Measurements from ENCODE around the gene ZNF236.
A peak's percentile ranks its signal among the peaks of the same experiment; 100 is the strongest.

Gene ZNF236

GRCh38 chr18:76823161-76823538, 793 bp downstream of the ZNF236 start:
- Histone ChIP-seq H3K4me1 (ENCODE audit: insufficient read depth, low read length) (peaks cover 18% of the 10 kb centered on the region), H3K27ac (ENCODE audit: low read depth, low read length) (peak overlapping the region; percentile 65), H3K9me3 (ENCODE audit: low read length) (no peaks in the 10 kb centered on the region), H3K36me3 (ENCODE audit: insufficient read depth, low read length) (no peaks in the 10 kb centered on the region), H3K27me3 (ENCODE audit: control insufficient read depth in 1 of 2, insufficient read depth in 2 of 2, low read length in 2 of 2) (no peaks in the 10 kb centered on the region), H3K9ac (ENCODE audit: low read length) (peak overlapping the region; percentile 29), H3K4me3 (ENCODE audit: low read depth in 1 of 2, low read length in 2 of 2) (peak overlapping the region; percentile 47 to 74)

- Histone ChIP-seq H3K4me1 (ENCODE audit: insufficient read depth, low read length) (peaks cover 18% of the 10 kb centered on the region), H3K27me3 (ENCODE audit: control insufficient read depth in 1 of 2, insufficient read depth in 2 of 2, low read length in 2 of 2) (no peaks in the 10 kb centered on the region), H3K27ac (ENCODE audit: low read depth, low read length) (peak overlapping the region; percentile 65), H3K9me3 (ENCODE audit: low read length) (no peaks in the 10 kb centered on the region), H3K9ac (ENCODE audit: low read length) (peak overlapping the region; percentile 29), H3K4me3 (ENCODE audit: low read depth in 1 of 2, low read length in 2 of 2) (peak overlapping the region; percentile 47 to 74), H3K36me3 (ENCODE audit: insufficient read depth, low read length) (no peaks in the 10 kb centered on the region)
Observed at GRCh38 chr18:76823587-76824011, 1.2 kb downstream of the ZNF236 start.

- Histone ChIP-seq H3K27me3 (ENCODE audit: control insufficient read depth in 1 of 2, insufficient read depth in 2 of 2, low read length in 2 of 2) (no peaks in the 10 kb centered on the region), H3K4me3 (ENCODE audit: low read depth in 1 of 2, low read length in 2 of 2) (peak overlapping the region in 1 of 2 donors; percentile 74), H3K9me3 (ENCODE audit: low read length) (no peaks in the 10 kb centered on the region), H3K4me1 (ENCODE audit: insufficient read depth, low read length) (peaks cover 18% of the 10 kb centered on the region), H3K9ac (ENCODE audit: low read length) (no peak overlapping the region), H3K36me3 (ENCODE audit: insufficient read depth, low read length) (no peaks in the 10 kb centered on the region), H3K27ac (ENCODE audit: low read depth, low read length) (peak overlapping the region; percentile 65)
Observed at GRCh38 chr18:76824145-76824676, 1.9 kb downstream of the ZNF236 start.

- H3K9ac ChIP-seq (ENCODE audit: low read length), result no peak overlapping the region
- no peaks in the 10 kb centered on the region for H3K27me3 ChIP-seq (ENCODE audit: control insufficient read depth in 1 of 2, insufficient read depth in 2 of 2, low read length in 2 of 2)
- peaks cover 20% of the 10 kb centered on the region for H3K4me1 ChIP-seq (ENCODE audit: insufficient read depth, low read length)
- no peaks in the 10 kb centered on the region for H3K36me3 ChIP-seq (ENCODE audit: insufficient read depth, low read length)
- no peaks in the 10 kb centered on the region for H3K9me3 ChIP-seq (ENCODE audit: low read length)
- no peak overlapping the region for H3K4me3 ChIP-seq (ENCODE audit: low read depth in 1 of 2, low read length in 2 of 2)
- no peak overlapping the region for H3K27ac ChIP-seq (ENCODE audit: low read depth, low read length)
Observed at GRCh38 chr18:76824754-76825153, 2.4 kb downstream of the ZNF236 start.

GRCh38 chr18:76827205-76828200, 5.1 kb downstream of the ZNF236 start:
- peaks cover 14% of the 10 kb centered on the region for H3K4me1 ChIP-seq (ENCODE audit: insufficient read depth, low read length)
- no peak overlapping the region for H3K27ac ChIP-seq (ENCODE audit: low read depth, low read length)
- no peak overlapping the region for H3K4me3 ChIP-seq (ENCODE audit: low read depth in 1 of 2, low read length in 2 of 2)
- H3K9me3 ChIP-seq (ENCODE audit: low read length), result no peaks in the 10 kb centered on the region
- H3K36me3 ChIP-seq (ENCODE audit: insufficient read depth, low read length), result no peaks in the 10 kb centered on the region
- H3K9ac ChIP-seq (ENCODE audit: low read length), result no peak overlapping the region
- H3K27me3 ChIP-seq (ENCODE audit: control insufficient read depth in 1 of 2, insufficient read depth in 2 of 2, low read length in 2 of 2), result no peaks in the 10 kb centered on the region

GRCh38 chr18:76834379-76834778, 12.0 kb downstream of the ZNF236 start:
- H3K4me3 ChIP-seq (ENCODE audit: low read depth in 1 of 2, low read length in 2 of 2), result no peak overlapping the region
- no peaks in the 10 kb centered on the region for H3K27me3 ChIP-seq (ENCODE audit: control insufficient read depth in 1 of 2, insufficient read depth in 2 of 2, low read length in 2 of 2)
- no peak overlapping the region for H3K9ac ChIP-seq (ENCODE audit: low read length)
- no peaks in the 10 kb centered on the region for H3K36me3 ChIP-seq (ENCODE audit: insufficient read depth, low read length)
- H3K9me3 ChIP-seq (ENCODE audit: low read length), result no peaks in the 10 kb centered on the region
- peaks cover 16% of the 10 kb centered on the region for H3K4me1 ChIP-seq (ENCODE audit: insufficient read depth, low read length)
- H3K27ac ChIP-seq (ENCODE audit: low read depth, low read length), result no peak overlapping the region

GRCh38 chr18:76835380-76835779, 13.0 kb downstream of the ZNF236 start:
- no peak overlapping the region for H3K9ac ChIP-seq (ENCODE audit: low read length)
- H3K4me1 ChIP-seq (ENCODE audit: insufficient read depth, low read length), result peaks cover 13% of the 10 kb centered on the region
- H3K27ac ChIP-seq (ENCODE audit: low read depth, low read length), result no peak overlapping the region
- no peaks in the 10 kb centered on the region for H3K9me3 ChIP-seq (ENCODE audit: low read length)
- no peak overlapping the region for H3K4me3 ChIP-seq (ENCODE audit: low read depth in 1 of 2, low read length in 2 of 2)
- H3K36me3 ChIP-seq (ENCODE audit: insufficient read depth, low read length), result no peaks in the 10 kb centered on the region
- no peaks in the 10 kb centered on the region for H3K27me3 ChIP-seq (ENCODE audit: control insufficient read depth in 1 of 2, insufficient read depth in 2 of 2, low read length in 2 of 2)

GRCh38 chr18:76837071-76837470, 14.7 kb downstream of the ZNF236 start:
- no peak overlapping the region for H3K4me3 ChIP-seq (ENCODE audit: low read depth in 1 of 2, low read length in 2 of 2)
- no peaks in the 10 kb centered on the region for H3K9me3 ChIP-seq (ENCODE audit: low read length)
- no peaks in the 10 kb centered on the region for H3K27me3 ChIP-seq (ENCODE audit: control insufficient read depth in 1 of 2, insufficient read depth in 2 of 2, low read length in 2 of 2)
- H3K4me1 ChIP-seq (ENCODE audit: insufficient read depth, low read length), result peaks cover 13% of the 10 kb centered on the region
- no peak overlapping the region for H3K9ac ChIP-seq (ENCODE audit: low read length)
- H3K27ac ChIP-seq (ENCODE audit: low read depth, low read length), result no peak overlapping the region
- no peaks in the 10 kb centered on the region for H3K36me3 ChIP-seq (ENCODE audit: insufficient read depth, low read length)

- no peaks in the 10 kb centered on the region for H3K27me3 ChIP-seq (ENCODE audit: control insufficient read depth in 1 of 2, insufficient read depth in 2 of 2, low read length in 2 of 2)
- H3K9me3 ChIP-seq (ENCODE audit: low read length), result no peaks in the 10 kb centered on the region
- no peak overlapping the region for H3K27ac ChIP-seq (ENCODE audit: low read depth, low read length)
- peak overlapping the region; percentile 6 for H3K9ac ChIP-seq (ENCODE audit: low read length)
- H3K36me3 ChIP-seq (ENCODE audit: insufficient read depth, low read length), result no peaks in the 10 kb centered on the region
- peak overlapping the region in 1 of 2 donors; percentile 14 for H3K4me3 ChIP-seq (ENCODE audit: low read depth in 1 of 2, low read length in 2 of 2)
- peaks cover 17% of the 10 kb centered on the region for H3K4me1 ChIP-seq (ENCODE audit: insufficient read depth, low read length)
Observed at GRCh38 chr18:76838182-76838581, 15.8 kb downstream of the ZNF236 start.

- no peaks in the 10 kb centered on the region for H3K27me3 ChIP-seq (ENCODE audit: control insufficient read depth in 1 of 2, insufficient read depth in 2 of 2, low read length in 2 of 2)
- peak overlapping the region in 1 of 2 donors; percentile 14 for H3K4me3 ChIP-seq (ENCODE audit: low read depth in 1 of 2, low read length in 2 of 2)
- H3K36me3 ChIP-seq (ENCODE audit: insufficient read depth, low read length), result no peaks in the 10 kb centered on the region
- H3K27ac ChIP-seq (ENCODE audit: low read depth, low read length), result no peak overlapping the region
- H3K9ac ChIP-seq (ENCODE audit: low read length), result peak overlapping the region; percentile 6
- peaks cover 17% of the 10 kb centered on the region for H3K4me1 ChIP-seq (ENCODE audit: insufficient read depth, low read length)
- H3K9me3 ChIP-seq (ENCODE audit: low read length), result no peaks in the 10 kb centered on the region
Observed at GRCh38 chr18:76839086-76839794, 16.9 kb downstream of the ZNF236 start.

GRCh38 chr18:76842837-76843530, 20.6 kb downstream of the ZNF236 start:
- Histone ChIP-seq H3K36me3 (ENCODE audit: insufficient read depth, low read length) (no peaks in the 10 kb centered on the region), H3K9me3 (ENCODE audit: low read length) (no peaks in the 10 kb centered on the region), H3K9ac (ENCODE audit: low read length) (no peak overlapping the region), H3K27me3 (ENCODE audit: control insufficient read depth in 1 of 2, insufficient read depth in 2 of 2, low read length in 2 of 2) (no peaks in the 10 kb centered on the region), H3K4me3 (ENCODE audit: low read depth in 1 of 2, low read length in 2 of 2) (no peak overlapping the region), H3K4me1 (ENCODE audit: insufficient read depth, low read length) (peaks cover 13% of the 10 kb centered on the region), H3K27ac (ENCODE audit: low read depth, low read length) (no peak overlapping the region)
